GM19351 (cell line): ENCODE measurements around the gene DGKG.

Experiments
- ATAC-seq: cut with Tn5 transposase; IDR thresholded peaks from one replicate; pipeline ENCODE4 v1.9.1; 2021; ENCODE audit warnings: mild to moderate bottlenecking, moderate library complexity; ENCODE audit not compliant: unreplicated experiment

DGKG gene

GRCh38 chr3:186118692-186119091 lies 243.3 kb downstream of the DGKG start:
- no peak for ATAC-seq

DNA sequence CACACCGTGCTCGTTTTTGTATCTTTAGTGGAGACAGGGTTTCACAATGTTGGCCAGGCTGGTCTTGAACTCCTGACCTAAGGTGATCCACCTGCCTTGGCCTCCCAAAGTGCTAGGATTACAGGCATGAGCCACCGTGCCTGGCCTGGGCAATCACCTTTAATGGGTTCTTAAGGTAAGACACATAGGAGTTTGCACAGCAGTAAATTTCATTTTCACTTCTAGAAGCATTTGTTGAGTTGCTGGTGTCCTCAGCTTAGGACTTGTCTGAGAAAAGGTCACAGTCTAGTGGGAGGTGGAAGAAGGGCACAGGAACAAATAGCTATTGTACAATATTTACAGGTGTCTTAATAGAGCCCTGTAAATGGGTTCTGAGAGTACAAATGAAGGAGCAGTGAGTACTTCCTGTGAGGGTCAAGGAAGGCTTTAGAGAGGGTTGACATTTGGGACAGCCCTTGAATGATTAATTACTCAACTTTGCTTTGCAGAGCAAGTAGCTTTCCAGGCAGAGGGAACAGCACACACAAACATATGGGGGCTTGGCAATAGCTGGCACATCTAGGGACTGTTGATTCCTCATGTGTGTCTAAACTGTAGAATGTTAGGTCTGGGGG lies 244.4 kb downstream of the DGKG start:
- no peak for ATAC-seq

DNA sequence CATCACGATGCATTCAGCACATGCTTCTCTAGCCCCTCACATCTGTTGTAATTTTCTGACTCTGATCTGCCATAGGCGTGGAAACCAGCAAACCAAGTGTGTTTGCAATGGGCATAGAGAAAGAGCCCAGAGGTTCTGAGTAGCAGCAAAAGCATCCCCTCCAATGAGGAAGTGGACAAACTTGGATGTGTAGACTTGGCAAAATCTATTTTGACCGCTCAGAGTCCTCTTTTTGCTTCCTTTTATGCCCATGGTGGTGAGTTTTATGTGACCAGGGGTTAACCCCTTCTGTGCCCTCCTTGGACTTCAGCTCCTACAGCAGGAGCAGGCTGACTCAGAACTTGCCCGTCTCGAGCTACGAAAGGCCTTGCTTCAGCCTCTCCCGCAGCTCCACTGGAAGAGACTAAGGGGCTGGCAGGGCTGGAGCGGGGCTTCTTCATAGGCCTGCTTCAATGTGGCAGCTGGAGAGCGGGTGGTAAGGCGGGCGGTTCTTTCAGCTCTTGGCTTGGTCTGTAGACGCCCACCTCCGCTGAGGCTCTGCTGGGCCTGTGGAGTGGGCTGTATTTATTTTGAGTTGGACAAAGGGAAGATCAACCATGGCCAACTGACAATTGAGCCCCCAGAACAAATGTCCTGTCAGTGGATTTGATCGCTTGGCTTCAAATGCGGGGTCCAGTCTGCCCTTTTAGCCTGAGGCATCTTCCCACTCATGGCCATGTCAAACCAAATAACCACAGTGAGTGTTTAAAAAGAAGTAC lies 246.6 kb downstream of the DGKG start:
- no peak for ATAC-seq

GRCh38 chr3:186110975-186111974 lies 250.8 kb downstream of the DGKG start:
- no peak for ATAC-seq

DNA sequence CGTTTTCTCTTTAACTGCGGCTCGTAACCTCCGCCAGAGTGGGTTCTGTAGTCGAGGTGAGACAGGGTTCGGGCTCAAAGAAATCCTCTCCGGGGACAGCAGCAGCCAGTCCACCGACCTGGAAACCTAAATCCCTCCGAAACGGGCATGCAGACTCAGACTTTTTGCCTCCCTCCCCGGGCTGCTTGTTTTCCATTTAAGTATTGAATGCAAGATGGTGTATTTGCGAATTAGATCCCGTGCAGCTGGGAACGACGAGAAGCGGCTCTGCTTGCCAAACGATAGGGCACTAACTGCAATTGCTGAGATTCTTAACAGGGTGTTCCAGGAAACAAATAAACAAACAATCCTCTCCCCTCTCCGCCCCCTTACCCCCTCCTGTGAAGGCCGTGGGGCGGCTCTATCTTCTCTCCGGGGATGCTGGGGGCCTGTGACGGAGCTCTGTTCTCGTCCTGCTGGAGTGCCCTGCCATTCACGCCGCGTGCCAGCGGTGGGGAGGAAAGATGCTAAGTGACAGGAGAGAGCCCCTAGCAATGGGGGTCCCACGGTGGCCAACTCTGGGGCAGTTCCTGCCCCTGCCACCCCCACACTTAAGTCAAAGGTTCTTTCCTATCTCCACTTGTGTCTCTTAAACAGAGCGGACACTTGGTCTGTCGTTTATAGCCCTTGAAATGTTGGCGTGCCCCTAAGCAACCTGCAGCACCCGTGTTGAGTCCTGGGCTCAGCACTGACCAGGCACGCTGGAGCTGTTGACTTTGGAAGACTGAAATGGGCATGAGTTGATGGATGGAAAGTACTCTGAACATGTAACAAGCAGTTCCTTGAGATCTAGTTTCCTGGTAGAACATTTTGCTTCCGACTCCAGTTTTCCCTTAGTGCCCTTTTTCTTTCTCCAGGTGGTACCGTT lies 251.9 kb downstream of the DGKG start:
- no peak for ATAC-seq

DNA sequence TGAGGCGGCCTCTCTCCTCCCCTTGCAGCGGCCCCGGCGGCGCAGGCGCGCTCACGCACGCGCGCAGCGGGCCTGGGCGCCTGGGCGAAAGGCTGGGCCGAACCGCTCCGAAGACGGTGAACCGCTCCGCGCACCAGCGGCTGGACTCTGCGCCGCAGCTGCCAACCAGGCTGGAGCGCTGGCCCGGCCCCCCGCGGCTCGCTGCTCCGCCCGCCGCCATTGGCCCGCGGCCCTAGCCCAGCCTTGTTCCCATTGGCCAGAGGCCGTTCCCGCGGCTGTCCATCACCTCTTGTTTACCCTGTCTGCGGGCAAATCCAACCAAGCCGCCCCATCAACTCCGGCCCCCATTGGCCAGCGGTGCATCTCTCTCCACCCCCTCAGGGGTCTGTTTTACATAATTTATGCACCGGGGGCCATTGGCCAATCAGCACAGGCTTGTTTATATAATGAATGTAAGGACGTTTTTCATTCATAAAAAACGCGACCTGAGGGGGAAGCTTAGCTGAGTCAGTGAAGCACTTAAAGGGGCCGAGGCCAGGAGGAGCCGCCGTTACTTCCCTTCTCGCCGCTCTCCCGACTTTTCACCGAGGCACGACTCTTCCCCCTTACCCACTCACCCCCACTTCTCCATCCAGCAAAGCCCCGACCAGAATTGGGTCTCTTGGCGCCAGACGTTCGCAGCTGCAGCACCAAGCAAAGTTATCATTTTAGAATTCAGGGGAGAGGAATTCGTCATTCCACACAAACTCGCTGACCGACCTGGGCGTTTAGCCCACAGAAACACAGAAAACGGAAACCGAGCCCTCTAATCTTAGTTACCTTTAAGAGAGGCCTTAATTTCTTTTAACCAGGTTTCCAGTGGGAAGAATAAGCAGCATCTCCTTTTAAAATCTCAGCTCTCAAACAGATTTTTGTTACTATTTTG lies 252.8 kb downstream of the DGKG start, which contains the start of gene ETV5:
ETV5 (minus strand) TSS at position 149 of the 925 bp plus-strand sequence. CDS start 3,221 bp downstream, outside the sequence.
- peak; percentile 88 for ATAC-seq

- ATAC-seq, result no peak
These were observed 253.7 kb downstream of the DGKG start for GRCh38 chr3:186108106-186108940.

- no peak for ATAC-seq
These were observed 254.6 kb downstream of the DGKG start for GRCh38 chr3:186107215-186108105.

GRCh38 chr3:186105543-186105942 lies 256.5 kb downstream of the DGKG start:
- no peak for ATAC-seq

DNA sequence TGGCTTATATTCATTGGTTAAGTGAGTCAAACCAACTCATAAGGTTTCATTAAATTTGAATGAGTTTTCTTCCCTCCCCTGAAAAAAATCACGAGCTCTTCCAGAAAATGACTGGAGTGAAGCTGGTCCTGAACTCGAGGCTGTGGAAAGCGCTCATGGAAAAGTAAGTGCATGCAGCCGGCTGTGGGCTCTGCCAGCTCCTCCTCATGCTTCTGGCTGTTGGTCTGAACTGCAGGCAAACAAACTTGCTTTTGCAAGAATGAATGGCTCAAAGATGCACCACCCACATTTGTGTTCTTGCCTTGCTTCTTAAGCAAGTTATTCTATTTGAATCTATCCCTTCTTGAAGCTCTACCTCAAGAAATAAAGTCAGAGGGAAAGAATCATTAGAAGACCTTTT lies 259.3 kb downstream of the DGKG start:
- no peak for ATAC-seq

DNA sequence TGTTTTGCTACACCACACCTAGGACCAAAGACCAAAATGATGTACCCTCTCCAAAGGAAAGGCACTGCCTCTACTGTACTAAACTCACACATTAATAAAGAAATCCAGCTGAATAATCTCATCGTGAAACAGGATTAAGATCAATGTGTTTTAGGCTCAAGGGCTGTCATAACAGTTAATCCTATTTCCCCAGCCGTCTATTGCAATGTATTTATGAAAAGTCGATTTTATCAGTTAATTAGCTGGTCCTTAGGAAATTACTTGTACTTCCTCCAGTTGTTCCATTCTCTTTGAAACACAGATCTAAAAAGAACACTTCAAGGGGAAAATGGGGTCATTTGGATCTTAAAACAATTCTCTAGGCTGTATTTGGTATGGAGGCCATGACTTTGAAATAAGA lies 261.6 kb downstream of the DGKG start:
- ATAC-seq, result no peak

DNA sequence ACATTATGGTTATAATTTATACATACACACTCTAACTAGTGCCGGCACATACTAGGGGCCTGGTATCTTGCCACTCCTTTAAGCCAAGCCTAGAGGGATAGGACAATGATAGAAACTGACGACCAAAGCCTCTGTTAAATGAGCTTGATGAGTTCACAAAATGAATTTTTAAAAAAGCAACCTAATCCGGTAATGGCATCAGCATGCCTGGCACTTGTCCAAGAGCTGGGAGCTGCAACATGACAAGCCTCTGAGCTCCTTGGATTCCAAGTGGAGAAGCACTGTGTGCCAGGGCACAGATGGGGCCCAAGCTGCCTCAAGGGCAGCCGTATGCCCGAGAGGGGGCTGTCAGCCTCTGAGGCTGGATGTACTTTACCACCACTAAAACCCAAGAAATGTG lies 262.9 kb downstream of the DGKG start:
- ATAC-seq, result no peak

GRCh38 chr3:186098740-186099139 lies 263.3 kb downstream of the DGKG start:
- no peak for ATAC-seq

GRCh38 chr3:186097663-186098451 lies 264.2 kb downstream of the DGKG start:
- ATAC-seq, result no peak

- ATAC-seq, result no peak
These were observed 264.7 kb downstream of the DGKG start for GRCh38 chr3:186097317-186097662.
